ENCODE results near the gene MYO16.

MYO16 gene

GRCh38 chr13:108624979-108625378 is 4.4 kb upstream of the MYO16 start:
- no peak overlapping the region for H3K4me3 ChIP-seq (replicated peaks; ENCODE audit: low read depth, low read length)
- no peak for DNase-seq (ENCODE audit: low read depth)
- TF ChIP-seq CTCF (IDR thresholded peaks at IDR 0.05; ENCODE audit: low read length, missing control alignments): no peak

- H3K4me3 ChIP-seq (replicated peaks; ENCODE audit: low read depth, low read length): no peak overlapping the region
- DNase-seq (ENCODE audit: low read depth): no peak
- TF ChIP-seq CTCF (IDR thresholded peaks at IDR 0.05; ENCODE audit: low read length, missing control alignments): no peak
Observed at GRCh38 chr13:108629988-108630387, 577 bp downstream of the MYO16 start.

- DNase-seq (ENCODE audit: low read depth): no peak
- H3K4me3 ChIP-seq (replicated peaks; ENCODE audit: low read depth, low read length): no peak overlapping the region
- TF ChIP-seq CTCF (IDR thresholded peaks at IDR 0.05; ENCODE audit: low read length, missing control alignments): no peak
Observed at GRCh38 chr13:108632649-108633167, 3.3 kb downstream of the MYO16 start.

- DNase-seq (ENCODE audit: low read depth): no peak
- no peak for TF ChIP-seq CTCF (IDR thresholded peaks at IDR 0.05; ENCODE audit: low read length, missing control alignments)
- H3K4me3 ChIP-seq (replicated peaks; ENCODE audit: low read depth, low read length): no peak overlapping the region
Observed at GRCh38 chr13:108638901-108639300, 9.5 kb downstream of the MYO16 start.

GRCh38 chr13:108643646-108644353 is 14.4 kb downstream of the MYO16 start:
- DNase-seq (ENCODE audit: low read depth): no peak
- TF ChIP-seq CTCF (IDR thresholded peaks at IDR 0.05; ENCODE audit: low read length, missing control alignments): no peak
- no peak overlapping the region for H3K4me3 ChIP-seq (replicated peaks; ENCODE audit: low read depth, low read length)

- no peak for TF ChIP-seq CTCF (IDR thresholded peaks at IDR 0.05; ENCODE audit: low read length, missing control alignments)
- DNase-seq (ENCODE audit: low read depth): no peak
- H3K4me3 ChIP-seq (replicated peaks; ENCODE audit: low read depth, low read length): no peak overlapping the region
Observed at GRCh38 chr13:108645376-108645775, 16.0 kb downstream of the MYO16 start.

GRCh38 chr13:108650271-108650670 is 20.9 kb downstream of the MYO16 start:
- no peak for DNase-seq (ENCODE audit: low read depth)
- TF ChIP-seq CTCF (IDR thresholded peaks at IDR 0.05; ENCODE audit: low read length, missing control alignments): no peak
- H3K4me3 ChIP-seq (replicated peaks; ENCODE audit: low read depth, low read length): no peak overlapping the region

All from fibroblast of pulmonary artery (primary cell).